ENCODE results near the gene SMARCA2. TPM values are rescaled to one million over a fixed set of nuclear protein-coding genes. Genes with fewer than 3 reads are reported as not detected.

SMARCA2 gene
- 24.7 to 41.6 TPM (median 27.5 TPM) in 5 replicates for total RNA-seq (2022; extraction: Qiagen RNA extraction; ENCODE audit: low read depth)

DNA sequence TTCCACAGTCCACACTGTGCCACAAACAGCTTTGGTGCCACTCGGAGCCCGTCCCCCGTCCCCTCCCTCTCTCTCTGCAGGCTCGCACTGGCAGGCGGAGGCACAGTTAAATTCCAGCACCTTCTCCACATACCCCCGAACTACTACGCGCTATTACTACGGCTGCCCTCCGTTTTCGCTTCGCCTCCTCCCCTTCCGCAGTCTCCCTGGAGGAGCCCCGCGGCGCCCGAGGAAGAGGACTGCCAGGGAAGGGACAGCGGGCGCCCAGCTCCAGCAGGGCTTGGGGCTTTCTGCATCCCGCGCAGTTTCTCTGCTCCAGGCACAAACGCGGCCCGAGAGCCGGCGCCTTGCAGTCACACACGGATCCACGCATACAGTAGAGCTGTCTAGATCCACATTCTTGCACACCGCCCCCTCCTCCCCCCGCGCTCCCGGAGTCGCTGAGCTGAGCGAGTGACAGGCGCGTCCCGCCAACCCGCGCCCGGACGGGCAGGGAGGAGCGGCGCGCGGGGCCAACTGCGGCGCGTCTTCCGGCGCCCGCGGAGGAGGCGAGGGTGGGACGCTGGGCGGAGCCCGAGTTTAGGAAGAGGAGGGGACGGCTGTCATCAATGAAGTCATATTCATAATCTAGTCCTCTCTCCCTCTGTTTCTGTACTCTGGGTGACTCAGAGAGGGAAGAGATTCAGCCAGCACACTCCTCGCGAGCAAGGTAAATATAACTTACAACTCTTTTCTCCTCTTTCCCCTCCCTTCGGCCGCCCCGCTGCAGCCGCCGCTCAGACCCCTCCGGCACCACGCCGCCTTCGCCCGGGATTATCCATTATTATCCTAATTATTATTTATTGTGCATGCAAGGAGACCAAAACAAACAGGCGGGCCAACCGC is at the start of gene SMARCA2:
Gene SMARCA2 (plus strand): TSS at position 652 of the 885 bp plus-strand sequence. CDS start 13,676 bp downstream, outside the sequence.

